HepG2 (cell line): ENCODE data around the gene RAB36. TPM values are rescaled to one million over a fixed set of nuclear protein-coding genes. Genes with fewer than 3 reads are reported as not detected.

Source experiments
- BCL6 ChIP-seq: IDR thresholded peaks from 2 replicates; pipeline ENCODE4 v1.6.1; 2016; ENCODE audit warnings: missing genetic modification reagents, missing compliant biosample characterization
- CREB3 ChIP-seq: sonication (generic); formaldehyde crosslinking; IDR thresholded peaks from 2 replicates; pipeline ENCODE4 v1.5.0; 2020; ENCODE audit warnings: missing genetic modification reagents
- CREBL2 ChIP-seq: sonication (generic); formaldehyde crosslinking; IDR thresholded peaks from 2 replicates; pipeline ENCODE4 v1.8.1; 2023; ENCODE audit warnings: missing genetic modification reagents, mild to moderate bottlenecking, borderline replicate concordance
- EP300 ChIP-seq, 3 experiments: sonication (generic) in 1 of 3; formaldehyde crosslinking in 1 of 3; IDR thresholded peaks; 2 replicates each; pipeline versions ENCODE4 v1.5.1 to v1.6.1; 2011 to 2020; ENCODE audit warnings: low read depth in 2 of 3, low read length in 2 of 3, borderline replicate concordance in 1 of 3, improper control_type of control experiment in 1 of 3, mild to moderate bottlenecking in 1 of 3, missing genetic modification reagents in 1 of 3, moderate library complexity in 1 of 3
- GABPA ChIP-seq, 2 experiments: IDR thresholded peaks; 2 replicates each; pipeline ENCODE4 v1.6.1; 2011 to 2016; ENCODE audit warnings: low read depth in 2 of 2, low read length in 1 of 2, missing biosample characterization in 1 of 2, missing genetic modification characterization in 1 of 2
- GMEB2 ChIP-seq: IDR thresholded peaks from 2 replicates; pipeline ENCODE4 v1.6.1; 2016; ENCODE audit warnings: missing biosample characterization, missing genetic modification reagents, low read depth
- GTF2F1 ChIP-seq: fragments of 150-350 bp; IDR thresholded peaks from 2 replicates; pipeline ENCODE4 v1.6.1; 2014; ENCODE audit warnings: low read length
- HHEX ChIP-seq: IDR thresholded peaks from 2 replicates; pipeline ENCODE4 v1.6.1; 2016; ENCODE audit warnings: control low read depth
- IRF1 ChIP-seq: sonication (generic); formaldehyde crosslinking; IDR thresholded peaks from 2 replicates; pipeline ENCODE4 v1.4.0; 2020; ENCODE audit warnings: low read depth, mild to moderate bottlenecking, missing genetic modification reagents
- PAWR ChIP-seq: sonication (generic); formaldehyde crosslinking; IDR thresholded peaks from 2 replicates; pipeline ENCODE4 v1.4.0; 2020; ENCODE audit warnings: missing genetic modification reagents, mild to moderate bottlenecking, borderline replicate concordance
- RFXANK ChIP-seq: IDR thresholded peaks from 2 replicates; pipeline ENCODE4 v1.6.1; 2016
- TRAFD1 ChIP-seq: sonication (generic); formaldehyde crosslinking; IDR thresholded peaks from 2 replicates; pipeline ENCODE4 v1.5.1; 2020; ENCODE audit warnings: missing genetic modification reagents, mild to moderate bottlenecking, borderline replicate concordance
- YEATS2 ChIP-seq: sonication (generic); formaldehyde crosslinking; IDR thresholded peaks from 2 replicates; pipeline ENCODE4 v1.4.0; 2020; ENCODE audit warnings: missing genetic modification reagents, borderline replicate concordance
- ZNF10 ChIP-seq: sonication (generic); formaldehyde crosslinking; IDR thresholded peaks from 2 replicates; pipeline ENCODE4 v1.4.0; 2020; ENCODE audit warnings: mild to moderate bottlenecking, low read depth, missing genetic modification reagents, borderline replicate concordance
- ZNF138 ChIP-seq: sonication (generic); formaldehyde crosslinking; IDR thresholded peaks from 2 replicates; pipeline ENCODE4 v1.5.0; 2020; ENCODE audit warnings: mild to moderate bottlenecking, low read depth, missing genetic modification reagents
- ZNF343 ChIP-seq: sonication (generic); formaldehyde crosslinking; IDR thresholded peaks from 2 replicates; pipeline ENCODE4 v1.4.0; 2020; ENCODE audit warnings: mild to moderate bottlenecking, missing genetic modification reagents
- ZNF362 ChIP-seq: sonication (generic); formaldehyde crosslinking; IDR thresholded peaks from 2 replicates; pipeline ENCODE4 v1.4.0; 2020; ENCODE audit warnings: missing genetic modification reagents, mild to moderate bottlenecking, borderline replicate concordance
- ZNF512 ChIP-seq: sonication (generic); formaldehyde crosslinking; IDR thresholded peaks from 2 replicates; pipeline ENCODE4 v1.4.0; 2020; ENCODE audit warnings: mild to moderate bottlenecking, missing genetic modification reagents
- ZSCAN31 ChIP-seq: sonication (generic); formaldehyde crosslinking; IDR thresholded peaks from 2 replicates; pipeline ENCODE4 v1.5.0; 2020; ENCODE audit warnings: low read depth, mild to moderate bottlenecking, missing genetic modification reagents
- polyA plus RNA-seq, 8 experiments: library from polyadenylated mRNA; depleted of rRNA in 3 of 8; stranded (reverse) in 7 of 8; unstranded in 1 of 8; fragments of >200 nt; fragmentation: Illumina TruSeq in 4 of 8; extraction: Trizol in 4 of 8; gene quantifications; 2 replicates each; pipeline versions ENCODE4 v1.2.1 to v1.2.3, GENCODE V29; 2011 to 2016; ENCODE audit warnings: low read depth in 4 of 8, missing spikeins in 1 of 8, mixed read lengths in 1 of 8; ENCODE audit not compliant: insufficient read depth in 1 of 8
- total RNA-seq, 5 experiments: library from RNA; depleted of rRNA; stranded (reverse); fragments of >200 nt; fragmentation: Illumina TruSeq; extraction: Trizol; gene quantifications; 2 replicates each; pipeline ENCODE4 v1.2.3, GENCODE V29; 2016; ENCODE audit warnings: low read depth in 1 of 5

The RAB36 gene
- total and polyA plus RNA-seq, 2 of the 13 experiments (the other 11 are each of a cell fraction or from before 2014, with no cell fraction given), result 0.24 to 0.86 TPM

GRCh38 chr22:23157560-23158515 lies 12.6 kb downstream of the RAB36 start (continued):
- TF ChIP-seq PAWR, result no peak
- no peak for TF ChIP-seq YEATS2 (CRISPR knock-in tag)
- TF ChIP-seq ZNF10 (CRISPR knock-in tag), result no peak
- TF ChIP-seq ZNF138 (CRISPR knock-in tag), result no peak
- TF ChIP-seq ZNF343 (CRISPR knock-in tag), result no peak
- no peak for TF ChIP-seq HHEX
- TF ChIP-seq GABPA (IDR thresholded peaks at IDR 0.05; ENCODE audit: low read depth, low read length), result no peak
- TF ChIP-seq GABPA (CRISPR knock-in tag; IDR thresholded peaks at IDR 0.05; ENCODE audit: low read depth), result no peak; the same call in 1 of the 2 replicates
- peak; percentile 52; the same call in 1 of the 2 replicates for TF ChIP-seq ZSCAN31 (CRISPR knock-in tag)
- no peak for TF ChIP-seq CREBL2 (CRISPR knock-in tag)
- TF ChIP-seq RFXANK, result no peak
- no peak for TF ChIP-seq GTF2F1
- no peak for TF ChIP-seq ZNF512 (CRISPR knock-in tag)
- no peak for TF ChIP-seq GMEB2
- 0 out of 2 replicates have a peak, but pooled peaks have one; percentile 15 for TF ChIP-seq BCL6 (CRISPR knock-in tag)
- TF ChIP-seq IRF1 (CRISPR knock-in tag), result no peak
- TF ChIP-seq TRAFD1, result no peak
- TF ChIP-seq EP300 (IDR thresholded peaks at IDR 0.05; ENCODE audit: low read depth in 2 of 2, low read length in 2 of 2), result no peak
- TF ChIP-seq EP300 (CRISPR knock-in tag; IDR thresholded peaks at IDR 0.05; ENCODE audit: borderline replicate concordance), result no peak
- TF ChIP-seq ZNF362 (CRISPR knock-in tag), result no peak
- no peak for TF ChIP-seq CREB3 (CRISPR knock-in tag)
